SK-N-DZ (cell line): ENCODE measurements around the gene RND2.
A peak's percentile ranks its signal among the peaks of the same experiment; 100 is the strongest.

ENCODE experiments used
- DNase-seq: peaks from one replicate; pipeline ENCODE4 v3.0.0-alpha.2; 2015; ENCODE audit warnings: low spot score

RND2 gene

DNA sequence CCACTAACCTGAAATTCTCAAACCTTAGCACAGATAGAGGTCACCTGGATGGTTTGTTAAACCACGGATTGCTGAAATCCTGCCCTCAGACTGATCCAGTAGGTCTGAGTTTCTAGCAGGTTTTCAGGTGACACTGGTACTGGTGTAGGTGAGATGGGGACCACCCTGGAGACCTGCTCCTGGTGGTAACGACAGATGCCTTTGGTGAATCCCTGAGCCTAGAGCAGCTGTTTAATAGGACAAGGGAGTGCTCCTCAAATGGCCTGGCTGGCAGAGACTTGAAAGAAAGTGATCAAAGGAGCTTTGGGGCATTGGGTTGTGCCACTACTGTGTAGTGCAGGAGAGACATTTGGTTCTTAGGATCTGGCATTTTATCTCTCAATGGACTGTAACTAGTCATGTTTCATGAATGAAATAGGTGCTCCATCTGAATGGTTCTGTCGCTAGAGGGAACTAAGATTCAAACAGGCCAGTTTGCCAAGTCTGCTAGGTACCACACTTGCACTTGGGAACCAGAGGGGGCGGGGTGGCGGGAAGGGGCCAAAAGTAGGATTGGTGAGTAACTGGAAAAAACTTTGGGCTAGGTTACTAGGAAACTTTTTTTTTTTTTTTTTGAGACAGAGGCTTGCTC is 21.4 kb upstream of the RND2 start:
- no peak for DNase-seq

DNA sequence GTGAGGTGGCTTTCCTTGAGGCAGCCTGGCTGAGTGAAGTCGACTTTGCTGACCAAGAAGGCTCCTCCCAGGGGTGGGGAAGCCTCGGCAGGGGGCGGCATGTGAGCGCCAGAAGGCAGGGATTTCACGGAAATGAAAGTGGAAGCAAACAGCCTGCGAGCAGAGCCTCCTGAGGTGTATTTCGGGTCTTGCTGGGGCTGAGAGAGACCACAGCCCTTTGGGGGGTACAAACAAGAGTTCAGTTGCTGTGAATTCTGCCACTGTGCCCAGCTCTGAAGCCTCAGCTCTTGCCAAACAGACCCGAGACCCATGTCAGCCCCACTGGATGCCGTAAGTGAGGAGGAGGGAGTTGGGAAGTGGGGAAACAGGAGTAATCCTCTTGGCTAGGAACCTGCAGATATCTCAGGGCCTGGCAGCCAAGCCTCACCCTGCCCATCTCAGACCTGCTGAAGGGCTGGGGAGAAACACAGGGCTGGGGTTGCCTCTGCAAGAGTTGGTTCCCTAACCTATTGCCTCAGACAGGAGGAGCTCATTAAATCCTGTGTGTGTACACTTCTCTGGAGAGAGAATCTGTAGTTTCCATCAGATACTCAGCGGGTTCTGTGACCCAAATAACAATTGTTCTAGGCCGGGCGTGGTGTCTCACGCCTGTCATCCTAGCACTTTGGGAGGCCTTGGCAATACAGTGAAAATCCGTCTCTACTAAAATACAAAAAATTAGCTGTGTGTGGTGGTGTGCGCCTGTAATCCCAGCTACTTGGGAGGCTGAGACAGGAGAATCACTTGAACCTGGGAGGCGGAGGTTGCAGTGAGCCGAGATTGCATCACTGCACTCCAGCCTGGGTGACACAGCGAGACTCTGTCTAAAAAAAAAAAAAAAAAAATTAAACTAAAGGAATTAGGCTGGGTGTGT is 18.1 kb upstream of the RND2 start, which contains the start of gene IFI35:
Gene IFI35 (plus strand): TSS at position 146 of the 913 bp plus-strand sequence. CDS start 164 bp downstream, at position 310.
- DNase-seq, result no peak

DNA sequence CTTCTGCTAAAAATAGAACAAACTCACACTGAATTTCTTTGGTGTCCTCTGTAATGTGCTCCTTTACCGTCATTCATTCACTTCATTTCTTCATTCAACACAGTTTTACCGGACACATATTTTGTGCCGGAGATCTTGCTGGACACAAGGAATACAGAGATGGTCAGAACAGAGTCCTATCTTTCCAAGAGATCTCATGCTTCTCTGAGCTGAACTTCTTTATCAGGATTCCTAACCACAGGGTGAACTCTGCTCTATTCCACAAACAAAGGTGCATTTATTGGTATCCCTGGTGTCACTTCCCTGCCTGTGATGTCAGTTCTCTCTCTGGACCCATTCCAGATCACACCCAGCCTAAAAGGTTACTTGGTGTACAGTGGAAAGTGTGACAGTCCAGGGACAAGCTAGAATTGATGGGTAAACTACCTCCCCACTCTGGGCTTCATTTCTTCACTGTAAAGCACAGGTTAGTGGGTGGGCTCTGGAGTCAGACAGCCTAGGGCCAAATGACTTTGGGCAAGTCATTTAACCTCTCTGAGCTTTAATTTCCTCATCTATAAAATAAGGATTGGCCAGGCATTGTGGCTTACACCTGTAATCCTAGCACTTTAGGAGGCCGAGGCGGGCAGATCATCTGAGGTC is 14.2 kb upstream of the RND2 start:
- no peak for DNase-seq

DNA sequence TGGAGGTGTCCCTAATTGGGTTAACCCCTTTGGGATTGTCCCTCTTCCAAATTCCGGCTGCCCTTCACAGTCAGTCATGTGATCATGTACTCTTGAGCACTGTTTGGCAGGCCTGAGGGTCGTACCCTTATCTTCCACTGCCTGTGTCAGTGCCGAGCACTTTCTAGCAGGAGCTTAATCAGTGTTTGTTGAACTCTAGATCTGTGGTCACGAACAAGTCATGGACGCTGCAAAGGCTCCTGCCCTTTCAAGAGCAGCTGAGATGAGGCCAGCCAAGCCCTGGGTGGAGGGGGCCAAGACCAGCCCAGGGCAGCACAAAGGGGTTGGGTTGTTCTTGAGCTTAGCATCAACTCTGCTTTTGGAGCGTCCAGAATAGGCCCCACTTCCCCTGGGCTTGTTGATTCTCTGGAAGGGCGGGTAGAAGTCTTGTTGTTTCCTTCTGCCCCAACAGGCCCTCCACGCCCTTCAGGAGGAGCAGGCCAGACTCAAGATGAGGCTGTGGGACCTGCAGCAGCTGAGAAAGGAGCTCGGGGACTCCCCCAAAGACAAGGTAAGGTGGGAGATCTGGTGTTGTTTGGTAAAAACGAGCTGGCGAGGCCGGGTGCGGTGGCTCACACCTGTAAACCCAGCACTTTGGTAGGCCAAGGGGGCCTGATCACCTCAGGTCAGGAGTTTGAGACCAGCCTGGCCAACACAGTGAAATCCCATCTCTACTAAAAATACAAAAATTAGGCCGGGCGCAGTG is 13.1 kb upstream of the RND2 start:
- DNase-seq, result no peak

DNA sequence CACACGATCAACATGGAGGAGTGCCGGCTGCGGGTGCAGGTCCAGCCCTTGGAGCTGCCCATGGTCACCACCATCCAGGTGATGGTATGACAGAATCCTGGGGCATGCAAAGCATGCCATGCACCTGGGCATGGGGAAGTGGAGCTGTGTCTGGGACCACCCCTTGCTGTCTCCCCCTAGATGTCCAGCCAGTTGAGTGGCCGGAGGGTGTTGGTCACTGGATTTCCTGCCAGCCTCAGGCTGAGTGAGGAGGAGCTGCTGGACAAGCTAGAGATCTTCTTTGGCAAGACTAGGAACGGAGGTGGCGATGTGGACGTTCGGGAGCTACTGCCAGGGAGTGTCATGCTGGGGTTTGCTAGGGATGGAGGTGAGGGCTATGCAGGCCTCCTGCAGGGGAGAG is 11.7 kb upstream of the RND2 start:
- DNase-seq, result no peak

DNA sequence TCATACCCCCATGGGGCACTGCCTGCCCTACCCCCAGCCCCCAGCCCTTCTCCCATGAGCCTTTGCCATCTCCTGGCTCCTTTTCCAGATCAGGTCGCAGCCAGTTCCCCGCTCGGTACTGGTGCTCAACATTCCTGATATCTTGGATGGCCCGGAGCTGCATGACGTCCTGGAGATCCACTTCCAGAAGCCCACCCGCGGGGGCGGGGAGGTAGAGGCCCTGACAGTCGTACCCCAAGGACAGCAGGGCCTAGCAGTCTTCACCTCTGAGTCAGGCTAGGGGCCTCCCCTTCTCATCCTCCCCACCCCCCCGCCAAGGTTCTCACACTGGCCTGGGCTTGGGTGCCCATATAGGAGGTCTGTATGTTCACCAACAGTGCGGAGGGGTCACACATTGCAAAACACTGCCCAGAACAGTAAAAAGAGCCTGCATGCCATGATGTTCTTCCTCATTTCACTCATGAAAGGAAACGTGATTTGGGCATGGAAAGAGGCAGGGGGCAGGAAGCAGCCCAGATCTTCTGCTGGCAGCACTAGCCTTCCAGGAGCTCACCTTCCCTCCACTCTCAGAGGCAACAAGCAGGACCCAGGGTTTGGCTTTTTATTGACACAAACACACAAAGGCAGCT is 10.9 kb upstream of the RND2 start:
- DNase-seq, result no peak

DNA sequence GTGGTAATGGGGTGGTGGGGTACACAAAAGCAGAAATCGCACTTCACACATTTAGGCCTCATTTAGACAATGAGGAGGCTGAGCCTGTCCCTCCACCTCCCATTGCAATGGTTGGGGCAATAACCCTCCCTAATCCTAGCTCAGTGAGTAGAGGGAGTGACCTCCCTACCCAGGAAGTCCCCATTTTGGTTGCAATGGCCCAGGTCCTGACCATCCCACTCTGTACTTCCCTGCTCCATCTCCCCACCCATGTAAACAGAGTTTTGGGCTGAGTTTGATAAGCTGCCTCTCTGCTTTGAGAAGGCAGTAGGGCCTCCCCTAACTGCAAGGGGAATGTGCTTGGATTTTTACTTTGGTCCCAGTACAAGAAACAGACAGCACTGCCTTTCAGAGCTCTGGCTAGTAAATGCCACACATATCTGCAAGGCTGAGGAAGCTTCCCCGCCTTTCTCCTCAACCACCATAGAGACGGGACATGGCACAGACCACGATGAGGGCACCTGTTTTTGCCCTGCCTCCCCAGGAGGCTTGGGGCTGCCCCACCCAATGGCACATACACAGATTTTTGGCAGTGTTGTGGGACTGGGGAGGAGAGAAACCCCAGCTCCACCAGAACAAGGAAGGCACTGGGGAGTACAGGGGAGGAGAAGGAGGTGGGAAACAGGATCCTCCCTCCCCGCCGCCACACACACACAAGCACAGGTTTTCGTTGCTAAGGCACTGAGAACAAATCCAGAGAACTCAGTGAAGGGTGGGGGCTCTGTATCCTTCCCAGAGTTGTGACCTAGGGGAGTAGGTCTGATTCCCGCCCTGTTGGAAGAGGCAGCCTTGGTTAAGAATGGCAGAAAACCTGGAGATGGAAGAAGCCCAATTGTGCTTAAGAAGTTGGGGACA is 10.1 kb upstream of the RND2 start:
- DNase-seq, result no peak

DNA sequence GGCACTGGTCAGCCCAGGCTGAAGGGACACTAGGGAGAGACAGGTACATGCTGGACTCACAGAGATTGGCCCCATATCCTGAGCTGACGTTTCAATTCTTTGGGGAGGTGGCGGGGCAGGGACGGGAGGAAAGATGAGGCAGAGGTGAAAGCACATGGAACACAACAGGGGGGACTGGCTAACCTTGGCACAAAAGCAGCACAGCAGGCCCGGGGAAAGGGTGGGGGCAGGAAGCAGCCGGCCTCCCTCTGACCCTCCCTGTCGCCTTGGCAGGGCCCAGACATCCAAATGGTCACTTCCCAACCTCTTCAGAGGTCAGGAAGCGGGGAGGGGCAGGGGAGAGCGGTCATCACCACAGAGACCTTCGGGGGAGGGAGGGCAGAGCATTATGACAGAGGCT is 9.5 kb upstream of the RND2 start:
- DNase-seq, result no peak

DNA sequence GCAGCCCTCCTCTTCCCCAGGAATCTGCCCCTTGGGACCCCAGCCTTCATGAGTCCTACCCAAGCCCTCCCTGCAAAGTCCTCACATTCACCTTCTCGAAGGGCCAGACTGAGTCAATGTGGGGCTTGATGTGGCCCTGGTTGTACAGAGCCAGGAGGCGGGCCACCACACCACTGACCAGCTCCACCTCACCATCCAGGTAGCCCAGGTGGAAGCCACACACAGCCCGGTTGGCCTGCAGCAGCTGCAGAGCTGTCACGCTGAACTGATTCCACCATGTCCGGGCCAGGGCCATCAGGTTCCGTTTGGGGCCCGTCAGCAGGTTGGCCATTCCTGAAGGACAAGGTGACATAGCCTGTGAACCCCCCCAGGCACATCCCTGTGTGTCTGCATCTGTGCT is 8.8 kb upstream of the RND2 start:
- no peak for DNase-seq

DNA sequence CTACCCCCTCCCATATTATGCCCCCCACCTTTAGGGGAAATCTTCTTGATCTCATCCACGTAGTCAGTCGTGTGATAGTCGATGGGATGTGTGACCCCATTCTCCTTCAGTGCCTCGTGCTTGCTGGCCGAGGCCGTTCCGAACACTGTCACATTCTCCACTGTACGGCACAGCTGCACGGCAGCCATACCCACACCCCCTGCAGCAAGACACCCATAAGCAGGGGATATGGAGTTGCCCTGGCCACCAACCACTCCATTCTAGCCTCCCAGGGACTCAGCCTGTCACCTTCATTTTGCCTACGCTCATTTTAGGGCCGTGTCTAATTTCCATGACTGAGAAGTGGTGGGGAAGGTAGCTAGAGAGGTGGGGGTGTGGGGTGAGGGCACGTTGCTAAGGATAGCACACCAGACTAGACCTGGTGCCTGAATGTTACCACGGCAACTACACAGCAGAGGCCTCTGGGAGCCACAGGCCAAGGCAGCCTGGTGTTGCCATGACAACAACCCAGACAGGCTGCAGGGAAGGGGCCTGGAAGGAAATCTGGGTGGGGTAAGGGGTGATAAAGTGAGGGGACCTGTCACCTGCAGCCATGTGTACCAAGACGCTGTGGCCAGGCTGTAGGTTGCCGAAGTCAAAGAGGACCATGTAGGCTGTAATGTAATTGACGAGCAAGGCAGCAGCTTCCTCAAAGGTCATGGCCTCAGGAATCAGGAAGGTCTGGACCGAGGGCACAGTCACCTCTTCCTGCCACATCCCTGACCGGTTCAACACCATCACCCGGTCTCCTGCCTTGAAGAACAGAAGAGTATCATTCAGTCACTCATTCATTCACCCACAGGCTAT is 6.8 kb upstream of the RND2 start:
- DNase-seq, result peak; percentile 89

DNA sequence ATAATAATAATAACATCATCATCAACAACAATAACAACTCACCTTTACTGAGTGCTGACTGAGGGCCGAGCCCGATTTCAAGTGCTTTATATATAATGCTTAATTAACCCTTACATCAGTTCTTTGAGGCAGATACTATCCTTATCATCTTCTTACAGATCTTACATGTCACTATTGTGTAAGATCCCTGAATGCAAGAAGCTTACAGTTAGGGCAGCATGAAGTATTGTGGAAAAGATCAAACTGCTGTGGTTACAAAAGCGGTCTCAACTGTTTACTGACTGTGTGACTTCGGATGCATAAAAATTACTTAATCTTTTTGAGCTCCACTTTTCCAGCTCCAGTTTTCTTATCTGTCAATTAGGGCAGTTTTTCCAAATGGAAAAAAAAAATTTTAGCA is 6.1 kb upstream of the RND2 start:
- DNase-seq, result no peak

DNA sequence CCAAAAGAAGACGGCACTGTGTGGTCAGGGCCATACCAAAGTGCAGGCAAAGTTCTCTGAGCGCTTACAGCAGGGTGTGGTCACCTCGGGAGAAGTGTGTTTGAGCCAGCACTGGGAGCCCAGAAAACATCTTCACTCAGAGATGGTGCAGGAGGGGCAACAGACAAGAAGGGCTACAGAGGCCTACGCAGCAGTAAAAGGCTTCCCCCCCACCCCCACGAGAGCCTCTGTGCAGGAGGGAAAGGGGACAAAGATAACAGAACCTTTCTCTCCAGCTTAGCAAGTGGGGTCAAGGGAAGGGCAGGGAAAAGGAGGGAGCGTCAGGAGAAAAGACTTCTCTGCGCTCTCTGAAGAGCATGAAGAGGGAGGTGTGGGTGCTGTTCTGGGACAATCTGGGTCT is 5.6 kb upstream of the RND2 start:
- DNase-seq, result no peak

DNA sequence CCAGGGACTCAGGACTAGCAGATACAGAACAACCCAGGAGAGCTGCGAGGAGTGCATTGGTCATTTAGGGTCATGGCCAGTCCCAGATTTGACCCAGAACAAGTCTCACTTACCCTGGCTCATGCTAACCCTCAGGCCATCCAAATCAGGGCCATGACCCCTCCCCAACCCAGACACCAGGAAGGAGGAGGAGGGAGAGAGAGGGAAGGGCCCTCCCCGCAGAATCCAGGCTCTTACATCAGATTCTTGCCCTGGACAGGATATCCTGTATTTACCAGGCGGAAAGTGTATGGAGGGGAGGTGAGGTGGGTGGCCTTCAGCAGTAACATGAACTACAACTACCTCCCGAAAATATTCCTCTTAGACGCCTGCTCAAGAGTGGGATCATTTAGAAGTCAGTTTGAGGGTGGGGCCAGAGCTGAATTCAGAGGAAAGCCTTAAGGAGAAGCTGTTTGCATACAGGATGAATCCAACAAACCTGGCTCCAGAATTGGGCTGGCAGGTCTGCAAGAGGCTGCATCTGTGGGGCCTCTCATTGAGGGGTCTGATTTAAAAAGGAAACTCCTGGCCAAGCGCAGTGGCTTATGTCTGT is 4.9 kb upstream of the RND2 start:
- no peak for DNase-seq

DNA sequence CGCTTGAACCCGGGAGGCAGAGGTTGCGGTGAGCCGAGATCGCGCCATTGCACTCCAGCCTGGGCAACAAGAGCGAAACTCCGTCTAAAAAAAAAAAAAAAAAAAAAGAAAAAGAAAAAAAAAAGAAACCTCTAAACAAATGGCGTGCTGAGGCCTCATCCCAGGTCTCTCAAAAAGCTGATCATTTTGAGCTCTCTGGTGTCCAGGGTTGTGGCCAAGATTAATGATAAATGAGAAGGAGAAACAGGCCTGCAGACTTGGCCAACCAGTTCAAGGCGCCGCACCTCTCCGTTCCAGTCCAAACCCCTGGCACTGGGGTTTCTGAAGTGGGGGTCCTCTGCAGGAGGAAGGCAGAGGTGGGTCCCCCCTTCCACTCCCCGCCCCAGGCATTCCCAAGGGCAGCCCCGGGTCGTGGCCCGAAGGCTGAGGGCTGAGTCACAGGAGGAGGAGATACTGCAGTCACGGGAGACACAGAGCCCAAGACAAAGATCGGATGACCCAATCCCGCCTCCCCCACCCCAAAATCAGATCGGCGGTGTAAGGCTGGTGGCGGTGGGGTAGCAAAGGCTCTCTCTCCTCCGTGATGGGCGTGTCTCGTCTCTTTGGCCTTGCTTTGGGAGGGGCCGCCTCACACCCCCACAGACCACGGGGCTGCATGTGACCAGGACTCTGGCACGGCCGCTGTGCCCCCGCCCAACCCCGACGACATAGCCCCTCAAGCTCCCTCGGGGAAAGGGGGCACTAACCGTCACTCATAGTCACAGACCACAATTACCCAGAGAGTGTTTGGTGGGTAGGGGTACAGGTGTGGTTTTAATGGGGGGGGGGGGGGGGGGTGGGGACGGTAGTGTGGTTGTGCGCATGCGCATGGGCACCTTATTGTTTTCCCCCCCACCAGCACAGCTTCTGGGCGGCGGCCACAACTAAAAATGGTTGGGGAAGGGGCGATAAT is 4.0 kb upstream of the RND2 start:
- DNase-seq, result peak; percentile 57

DNA sequence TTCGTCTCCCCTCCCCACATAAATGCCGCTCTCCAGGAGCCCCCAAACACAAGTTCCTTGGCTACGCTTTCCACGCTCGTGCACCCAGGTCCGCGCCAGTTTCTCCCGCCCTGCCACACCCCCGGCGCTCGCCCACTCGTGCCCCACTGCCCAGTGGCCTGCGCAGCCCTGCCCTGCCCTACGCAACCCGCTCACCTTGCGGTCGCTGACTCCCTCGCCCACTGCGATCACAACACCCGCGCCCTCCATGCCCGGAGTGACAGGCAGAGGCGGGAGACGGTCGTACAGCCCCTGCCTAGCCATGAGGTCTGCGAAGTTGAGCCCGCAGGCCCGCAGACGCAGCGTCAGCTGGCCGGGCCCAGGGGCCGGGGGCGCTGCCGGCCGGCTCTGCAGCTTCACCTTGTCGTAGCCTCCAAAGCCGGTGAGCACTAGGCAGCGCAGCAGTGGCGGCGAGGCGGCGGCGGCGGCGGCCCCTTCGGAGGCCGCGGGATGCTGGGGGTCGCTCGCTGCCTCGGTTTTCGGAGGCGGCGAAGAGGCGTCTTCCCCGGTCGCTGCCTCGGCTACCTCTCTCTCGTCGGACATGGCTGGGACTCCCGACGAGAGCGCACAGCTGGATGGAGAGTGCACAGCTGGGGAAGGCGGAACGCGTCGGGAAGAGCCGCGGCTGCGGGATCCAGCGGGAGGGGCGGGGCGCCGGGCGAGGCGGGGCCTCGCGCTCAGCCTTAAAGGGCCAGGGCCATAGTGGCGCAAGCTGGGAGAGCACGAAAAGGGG is 3.1 kb upstream of the RND2 start, which contains the start of gene VAT1:
Gene VAT1 (minus strand): TSS at position 645 of the 772 bp plus-strand sequence. CDS start 63 bp downstream, at position 582.
- DNase-seq, result peak; percentile 82

DNA sequence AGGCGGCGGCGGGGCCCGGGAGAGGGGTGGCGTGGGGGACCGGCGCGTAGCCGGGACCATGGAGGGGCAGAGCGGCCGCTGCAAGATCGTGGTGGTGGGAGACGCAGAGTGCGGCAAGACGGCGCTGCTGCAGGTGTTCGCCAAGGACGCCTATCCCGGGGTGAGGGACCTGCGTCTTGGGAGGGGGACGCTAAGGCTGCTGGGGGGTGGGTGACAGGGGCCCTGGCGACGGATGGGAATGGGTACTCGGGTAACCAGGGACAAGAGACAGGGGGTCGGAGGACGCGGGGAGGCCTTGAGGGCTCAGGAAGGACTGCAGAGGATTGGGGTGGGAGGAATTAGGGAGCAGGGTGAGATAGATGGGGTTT is 243 bp downstream of the RND2 start:
- peak; percentile 60 for DNase-seq
